Adrenal gland (tissue), 5 donors: Measurements from ENCODE around the gene VNN1.

Experiments used
- POLR2A ChIP-seq, 2 donors: fragments of 450-650 bp; IDR thresholded peaks; one replicate each; pipeline ENCODE4 v1.6.1; 2017; ENCODE audit warnings: antibody characterized with exemption in 2 of 2, mild to moderate bottlenecking in 2 of 2, moderate library complexity in 1 of 2
- TF ChIP-seq, protein P1 (sequence below), 6 experiments: fragments of 450-650 bp in 4 of 6; fragments of 200-600 bp in 2 of 6; sonication (generic) in 1 of 6; IDR thresholded peaks; 1 replicate in 5 of 6; 2 replicates in 1 of 6; pipeline versions ENCODE4 v1.5.1 to v1.8.0; 2016 to 2021; ENCODE audit warnings: antibody characterized with exemption in 6 of 6, mild to moderate bottlenecking in 2 of 6, moderate library complexity in 1 of 6
- donor health status: DM: no; HTN: no; CAD: no.

GRCh38 chr6:132684272-132684671 lies 29.6 kb downstream of the VNN1 start:
- TF ChIP-seq, protein P1, sequence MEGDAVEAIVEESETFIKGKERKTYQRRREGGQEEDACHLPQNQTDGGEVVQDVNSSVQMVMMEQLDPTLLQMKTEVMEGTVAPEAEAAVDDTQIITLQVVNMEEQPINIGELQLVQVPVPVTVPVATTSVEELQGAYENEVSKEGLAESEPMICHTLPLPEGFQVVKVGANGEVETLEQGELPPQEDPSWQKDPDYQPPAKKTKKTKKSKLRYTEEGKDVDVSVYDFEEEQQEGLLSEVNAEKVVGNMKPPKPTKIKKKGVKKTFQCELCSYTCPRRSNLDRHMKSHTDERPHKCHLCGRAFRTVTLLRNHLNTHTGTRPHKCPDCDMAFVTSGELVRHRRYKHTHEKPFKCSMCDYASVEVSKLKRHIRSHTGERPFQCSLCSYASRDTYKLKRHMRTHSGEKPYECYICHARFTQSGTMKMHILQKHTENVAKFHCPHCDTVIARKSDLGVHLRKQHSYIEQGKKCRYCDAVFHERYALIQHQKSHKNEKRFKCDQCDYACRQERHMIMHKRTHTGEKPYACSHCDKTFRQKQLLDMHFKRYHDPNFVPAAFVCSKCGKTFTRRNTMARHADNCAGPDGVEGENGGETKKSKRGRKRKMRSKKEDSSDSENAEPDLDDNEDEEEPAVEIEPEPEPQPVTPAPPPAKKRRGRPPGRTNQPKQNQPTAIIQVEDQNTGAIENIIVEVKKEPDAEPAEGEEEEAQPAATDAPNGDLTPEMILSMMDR (IDR thresholded peaks at IDR 0.05): no peak
- TF ChIP-seq POLR2A (IDR thresholded peaks at IDR 0.05): no peak
